ENCODE data around the gene ATP9A.

The ATP9A gene

GRCh38 chr20:51554538-51555165 lies 213.5 kb downstream of the ATP9A start:
- no peak for DNase-seq (ENCODE audit: low read depth, low spot score)

GRCh38 chr20:51553897-51554486 lies 214.2 kb downstream of the ATP9A start:
- DNase-seq (ENCODE audit: low read depth, low spot score) = no peak

GRCh38 chr20:51551186-51551585 lies 217.0 kb downstream of the ATP9A start:
- DNase-seq (ENCODE audit: low read depth, low spot score) = no peak

- no peak for DNase-seq (ENCODE audit: low read depth, low spot score)
Observed at GRCh38 chr20:51549474-51549873, 218.7 kb downstream of the ATP9A start.

- no peak for DNase-seq (ENCODE audit: low read depth, low spot score)
Observed at GRCh38 chr20:51547951-51548350, 220.2 kb downstream of the ATP9A start.
